K562 (cell line): Measurements from ENCODE around the gene DOK7. TPM values are rescaled to one million over a fixed set of nuclear protein-coding genes. Genes with fewer than 3 reads are reported as not detected.

Source experiments
- ATAC-seq: fragments of 200-7000 bp; cut with Tn5 transposase; 3 replicates; pipeline ENCODE4 v1.9.1; 2020; ENCODE audit warnings: moderate library complexity
- BruUV-seq: library from RNA; stranded (reverse); fragments of 400-500 nt; replicated peaks from 2 replicates; lab custom pipeline; 2021; lab: Mats Ljungman, UMichigan
- CTCF ChIA-PET: fragments of 300-600 bp; formaldehyde crosslinking; extraction: SDS; loops from one replicate; lab custom pipeline; 2021; ENCODE audit warnings: low intra/inter-chr PET ratio; lab: Yijun Ruan, JAX
- POLR2A ChIA-PET: fragments of 300-600, 350-650 bp; sonication (Branson Sonifier 250); formaldehyde crosslinking; extraction: SDS; loops from one replicate; lab custom pipeline; 2021; ENCODE audit warnings: antibody characterized with exemption, inconsistent platforms; lab: Yijun Ruan, JAX
- DNase-seq, 4 experiments: peaks; one replicate each; pipeline versions ENCODE4 v3.0.0 to v3.0.0-alpha.2; 2011 to 2018; ENCODE audit warnings: low spot score in 3 of 4, mixed read lengths in 3 of 4; ENCODE audit errors: extremely low read depth in 1 of 4
- FAIRE-seq: peaks from 2 replicates; lab custom pipeline; 2011; peaks lifted over from hg19 to GRCh38; lab: Jason Lieb, UNC
- H2AFZ ChIP-seq: 2 replicates; pipeline ENCODE4 v1.6.0; 2011; ENCODE audit warnings: low read depth, low read length, control low read depth, inconsistent platforms
- H3K27ac ChIP-seq: fragments of 200-600 bp; 3 replicates; pipeline ENCODE4 v1.8.0; 2011; ENCODE audit warnings: low read depth, mild to moderate bottlenecking, control low read depth, inconsistent platforms, low read length, moderate library complexity, mixed read lengths; ENCODE audit errors: extremely low read depth
- H3K27me3 ChIP-seq, 2 experiments: fragments of 300-600 bp in 1 of 2; 2 replicates in 1 of 2; 3 replicates in 1 of 2; pipeline versions ENCODE4 v1.6.0 to v1.8.0; 2011; ENCODE audit warnings: inconsistent platforms in 2 of 2, low read length in 2 of 2, mild to moderate bottlenecking in 1 of 2, mixed read lengths in 1 of 2, moderate library complexity in 1 of 2; ENCODE audit not compliant: control insufficient read depth in 2 of 2, insufficient read depth in 2 of 2
- H3K36me3 ChIP-seq: fragments of 300-600 bp; 3 replicates; pipeline ENCODE4 v1.8.0; 2011; ENCODE audit warnings: mild to moderate bottlenecking, low read length, inconsistent platforms; ENCODE audit not compliant: control insufficient read depth, insufficient read depth
- H3K4me1 ChIP-seq, 2 experiments: fragments of 200-600 bp in 1 of 2; replicated peaks in 1 of 2; 2 replicates in 1 of 2; 3 replicates in 1 of 2; pipeline versions ENCODE4 v1.5.1 to v1.8.0; 2011; ENCODE audit warnings: inconsistent platforms in 2 of 2, low read length in 2 of 2, mild to moderate bottlenecking in 1 of 2, mixed read lengths in 1 of 2, moderate library complexity in 1 of 2; ENCODE audit not compliant: control insufficient read depth in 2 of 2, insufficient read depth in 2 of 2
- H3K4me2 ChIP-seq: 2 replicates; pipeline ENCODE4 v1.6.1; 2011; ENCODE audit warnings: low read length, control low read depth, inconsistent platforms, mixed read lengths; ENCODE audit not compliant: insufficient read depth
- H3K4me3 ChIP-seq: fragments of 200-600 bp; sonication (generic), shearing (Covaris generic); 2 replicates; pipeline ENCODE4 v1.5.1; 2016; ENCODE audit warnings: control low read depth, inconsistent platforms
- H3K79me2 ChIP-seq: fragments of 200-600 bp; 3 replicates; pipeline ENCODE4 v1.8.0; 2011; ENCODE audit warnings: low read length, inconsistent platforms; ENCODE audit not compliant: control insufficient read depth, insufficient read depth
- H3K9ac ChIP-seq, 2 experiments: 2 replicates each; pipeline versions ENCODE4 v1.6.0 to v1.6.1; 2011; ENCODE audit warnings: low read depth in 2 of 2, low read length in 2 of 2, control low read depth in 1 of 2, inconsistent platforms in 1 of 2, mild to moderate bottlenecking in 1 of 2, mixed read lengths in 1 of 2; ENCODE audit not compliant: insufficient read depth in 1 of 2
- H3K9me1 ChIP-seq: one replicate; pipeline ENCODE4 v1.6.0; 2011; ENCODE audit warnings: inconsistent platforms, mild to moderate bottlenecking, low read length, moderate library complexity; ENCODE audit not compliant: control insufficient read depth, insufficient read depth
- H3K9me3 ChIP-seq: replicated peaks from 2 replicates; pipeline ENCODE4 v1.5.1; 2011; ENCODE audit warnings: low read depth, low read length, inconsistent platforms; ENCODE audit not compliant: control insufficient read depth, insufficient read depth
- H4K20me1 ChIP-seq: replicated peaks from 2 replicates; pipeline ENCODE4 v1.6.1; 2011; ENCODE audit warnings: low read length, inconsistent platforms, mixed read lengths; ENCODE audit not compliant: control insufficient read depth, insufficient read depth
- CTCF ChIP-seq, 3 experiments: IDR thresholded peaks in 2 of 3; conservative IDR thresholded peaks in 1 of 3; 2 replicates each; pipeline ENCODE4 v1.5.1; 2011 to 2012; ENCODE audit warnings: low read length in 3 of 3, mild to moderate bottlenecking in 3 of 3, control low read depth in 2 of 3, improper control_type of control experiment in 1 of 3, inconsistent platforms in 1 of 3, low read depth in 1 of 3, mixed read lengths in 1 of 3, moderate library complexity in 1 of 3; ENCODE audit not compliant: insufficient read depth in 2 of 3
- DMBX1 ChIP-seq: fragments of 250-450 bp; sonication (Bioruptor Pico); IDR thresholded peaks from 2 replicates; pipeline ENCODE4 v1.8.0; 2022; ENCODE audit warnings: inconsistent platforms, mild to moderate bottlenecking, moderate library complexity, borderline replicate concordance
- ZNF165 ChIP-seq: fragments of 250-450 bp; sonication (Bioruptor Pico); IDR thresholded peaks from 2 replicates; pipeline ENCODE4 v1.4.0; 2020; ENCODE audit warnings: borderline replicate concordance
- whole genome bisulfite sequencing: fragments of 100-300 bp; shearing (Covaris generic); methylation state at CpG from one replicate; pipeline ENCODE4 v1.1.6; 2016; ENCODE audit warnings: low coverage, mixed read lengths; ENCODE audit not compliant: insufficient coverage; ENCODE audit errors: missing lambda C conversion rate; 5-methylcytosine and 5-hydroxymethylcytosine counted together
- in situ Hi-C: fragments of 300-500 bp; cut with MboI; formaldehyde crosslinking; loops from 4 replicates; pipeline ENCODE4 v1.15.0; 2018; ENCODE audit warnings: inconsistent platforms, mixed read lengths
- intact Hi-C: fragments of 100-400 bp; cut with micrococcal nuclease; formaldehyde crosslinking; loops from 2 replicates; pipeline ENCODE4 v1.14.2; 2022
- polyA plus RNA-seq, 8 experiments: library from polyadenylated mRNA; depleted of rRNA in 4 of 8; stranded (reverse) in 5 of 8; unstranded in 3 of 8; fragments of >200 nt; fragmentation: Nextera tagmentation in 2 of 8; fragmentation: Illumina TruSeq in 1 of 8; extraction: Ambion mirVana in 2 of 8; extraction: Trizol in 1 of 8; gene quantifications; 2 replicates each; pipeline versions ENCODE4 v1.2.1 to v1.2.3, GENCODE V29; 2011 to 2014; ENCODE audit warnings: inconsistent platforms in 1 of 8, missing spikeins in 1 of 8
- total RNA-seq, 7 experiments: library from RNA; depleted of rRNA in 6 of 7; stranded (reverse); fragments of >200 nt in 6 of 7; fragmentation: Illumina TruSeq in 2 of 7; extraction: Trizol in 2 of 7; gene quantifications; 2 replicates each; pipeline versions ENCODE4 v1.2.1 to v1.2.3, GENCODE V29; 2011 to 2021; ENCODE audit warnings: low replicate concordance in 1 of 7

DOK7 gene
- total and polyA plus RNA-seq, 9 of the 15 experiments (the other 6 are each of a cell fraction or from before 2014, with no cell fraction given), result not detected

DNA sequence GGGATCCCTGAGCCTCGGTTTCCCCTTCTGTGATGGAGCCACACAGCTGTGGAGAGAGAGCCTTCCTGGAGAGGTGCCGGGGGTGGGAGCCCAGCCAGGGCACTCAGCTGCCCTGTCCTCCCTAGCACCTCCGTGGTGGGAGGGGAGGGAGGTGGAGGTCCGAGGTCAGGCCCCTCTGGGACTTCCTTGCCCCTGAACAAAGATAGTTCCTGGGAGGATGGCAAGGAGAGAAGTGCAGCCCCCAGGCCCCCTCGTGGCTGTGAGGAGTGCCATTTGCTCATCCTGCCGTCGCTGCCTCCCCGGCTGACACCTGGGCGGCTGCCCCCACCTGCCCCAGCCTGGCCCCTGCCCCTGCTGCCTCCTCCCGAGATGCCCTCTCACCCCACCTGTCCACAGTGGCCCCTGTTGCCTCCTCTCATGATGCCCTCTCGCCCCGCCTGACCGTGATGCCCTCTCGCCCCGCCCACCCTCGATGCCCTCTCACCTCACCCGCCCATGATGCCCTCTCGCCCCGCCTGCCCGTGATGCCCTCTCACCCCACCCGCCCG is 12.7 kb downstream of the DOK7 start:
- in situ Hi-C loops, result no loop called here
- peaks cover 0 to 37% of the 10 kb centered on the region in 2 experiments; a peak in 2 of 5 replicates for H3K4me1 ChIP-seq

GRCh38 chr4:3476341-3476747 is 13.2 kb downstream of the DOK7 start:
- FAIRE-seq (no peak), ATAC-seq (no peak), DNase-seq (no peak)
- Histone ChIP-seq H3K4me3 (no peak overlapping the region), H4K20me1 (peaks cover 5% of the 10 kb centered on the region; the same call in 1 of the 2 replicates), H3K9me3 (no peaks in the 10 kb centered on the region), H3K4me2 (no peak overlapping the region), H3K4me1 (peaks cover 0 to 37% of the 10 kb centered on the region in 2 experiments; a peak in 2 of 5 replicates), H3K9ac (no peak overlapping the region), H3K79me2 (no peaks in the 10 kb centered on the region), H2AFZ (no peak overlapping the region), H3K9me1 (no peaks in the 10 kb centered on the region), H3K36me3 (no peaks in the 10 kb centered on the region), H3K27me3 (peaks cover 29 to 79% of the 10 kb centered on the region in 2 experiments; a peak in 4 of 5 replicates), H3K27ac (no peak overlapping the region)
- in situ Hi-C loops, result no loop called here
- ChIA-PET POLR2A (interaction anchor here (0.7 kb wide), 1 partner anchor 44 kb away, joined by 3 read pairs; no protein-coding TSS in a partner anchor), CTCF (no interaction called here)
- no TSS peak for BruUV-seq
- intact Hi-C loops, result no loop called here
- 0 out of 6 replicates have a peak, but pooled peaks of 2 of the 3 experiments have one; percentile 9 to 24 for TF ChIP-seq CTCF (IDR thresholded peaks at IDR 0.05 in 2 of 3, conservative IDR thresholded peaks at IDR 0.05 in 1 of 3; ENCODE audit: insufficient read depth in 2 of 3, low read depth in 1 of 3, low read length in 3 of 3)
- TF ChIP-seq ZNF165 (CRISPR knock-in tag), result no peak
- WGBS, result 7% methylated on average over 12 of the region's 22 CpGs

More for the DNA sequence above, 12.7 kb downstream of the DOK7 start:
- Histone ChIP-seq H3K4me2 (no peak overlapping the region), H3K27me3 (peaks cover 33 to 80% of the 10 kb centered on the region in 2 experiments; a peak in 4 of 5 replicates), H3K4me3 (no peak overlapping the region), H2AFZ (no peak overlapping the region), H3K36me3 (no peaks in the 10 kb centered on the region), H3K9me1 (no peaks in the 10 kb centered on the region), H3K9ac (no peak overlapping the region), H4K20me1 (peaks cover 5% of the 10 kb centered on the region; the same call in 1 of the 2 replicates), H3K27ac (no peak overlapping the region), H3K79me2 (no peaks in the 10 kb centered on the region), H3K9me3 (no peaks in the 10 kb centered on the region)
- DNase-seq (no peak), FAIRE-seq (no peak), ATAC-seq (no peak)
- TF ChIP-seq DMBX1 (CRISPR knock-in tag), result no peak
- ChIA-PET POLR2A (no interaction called here), CTCF (no interaction called here)
- intact Hi-C loops, result no loop called here
- BruUV-seq, result no TSS peak
- WGBS, result 0% methylated on average over 8 of the region's 22 CpGs
